WTC11 (cell line): ENCODE results near the gene SORCS2. TPM values are rescaled to one million over a fixed set of nuclear protein-coding genes. Genes with fewer than 3 reads are reported as not detected.

Experiments
- ATAC-seq: fragments of 200-7000 bp; cut with Tn5 transposase; 2 replicates; pipeline ENCODE4 v1.10.0; 2021; ENCODE audit warnings: mild to moderate bottlenecking, moderate library complexity
- CTCF ChIA-PET: fragments of 300-600 bp; sonication (Branson Sonifier 250); formaldehyde crosslinking; loops from one replicate; lab custom pipeline; 2021; ENCODE audit warnings: antibody characterized with exemption; lab: Charles Lee
- POLR2A ChIA-PET: fragments of 350-600 bp; sonication (Branson Sonifier 250); formaldehyde crosslinking; loops from one replicate; lab custom pipeline; 2021; ENCODE audit warnings: antibody characterized with exemption; lab: Charles Lee
- DNase-seq: peaks from one replicate; pipeline ENCODE4 v3.0.0; 2021; ENCODE audit warnings: low spot score
- H3K27ac Mint-ChIP-seq: 2 replicates; pipeline ENCODE4 v1.8.0; 2021; ENCODE audit warnings: mixed read lengths
- H3K27me3 Mint-ChIP-seq: 2 replicates; pipeline ENCODE4 v1.8.0; 2021; ENCODE audit warnings: low read depth, mild to moderate bottlenecking, moderate library complexity, mixed read lengths
- H3K36me3 Mint-ChIP-seq: 2 replicates; pipeline ENCODE4 v1.8.0; 2021; ENCODE audit warnings: mixed read lengths
- H3K4me1 Mint-ChIP-seq: 2 replicates; pipeline ENCODE4 v1.8.0; 2022; ENCODE audit warnings: mixed read lengths
- H3K4me3 Mint-ChIP-seq: 2 replicates; pipeline ENCODE4 v1.8.0; 2021; ENCODE audit warnings: mild to moderate bottlenecking, moderate library complexity, mixed read lengths
- H3K9me3 Mint-ChIP-seq: 2 replicates; pipeline ENCODE4 v1.8.0; 2021; ENCODE audit warnings: mixed read lengths
- AR ChIP-seq: fragments of 250-450 bp; sonication (Bioruptor Pico); IDR thresholded peaks from 2 replicates; pipeline ENCODE4 v1.9.0; 2021; ENCODE audit warnings: mild to moderate bottlenecking
- ATF1 ChIP-seq: sonication (generic); formaldehyde crosslinking; IDR thresholded peaks from 2 replicates; pipeline ENCODE4 v1.8.1; 2023; ENCODE audit warnings: mild to moderate bottlenecking, moderate library complexity, missing genetic modification reagents
- CREM ChIP-seq: sonication (generic); formaldehyde crosslinking; IDR thresholded peaks from 2 replicates; pipeline ENCODE4 v1.8.1; 2022; ENCODE audit warnings: mild to moderate bottlenecking, missing genetic modification reagents, moderate library complexity
- CTCF ChIP-seq: fragments of 200-600 bp; IDR thresholded peaks from 2 replicates; pipeline ENCODE4 v1.8.0; 2022; ENCODE audit warnings: antibody characterized with exemption
- ERG ChIP-seq: fragments of 250-450 bp; sonication (Bioruptor Pico); IDR thresholded peaks from 2 replicates; pipeline ENCODE4 v1.8.0; 2021; ENCODE audit warnings: mild to moderate bottlenecking
- FOXK1 ChIP-seq: sonication (generic); formaldehyde crosslinking; IDR thresholded peaks from 2 replicates; pipeline ENCODE4 v1.8.0; 2022; ENCODE audit warnings: mild to moderate bottlenecking, moderate library complexity, missing genetic modification reagents
- JAZF1 ChIP-seq: fragments of 250-450 bp; sonication (Bioruptor Pico); IDR thresholded peaks from 2 replicates; pipeline ENCODE4 v1.9.0; 2021; ENCODE audit warnings: moderate library complexity, mild to moderate bottlenecking, inconsistent platforms
- JUN ChIP-seq: sonication (generic); formaldehyde crosslinking; IDR thresholded peaks from 2 replicates; pipeline ENCODE4 v1.8.0; 2023; ENCODE audit warnings: mild to moderate bottlenecking, missing genetic modification reagents
- MAX ChIP-seq: sonication (generic); formaldehyde crosslinking; IDR thresholded peaks from 2 replicates; pipeline ENCODE4 v1.8.0; 2022; ENCODE audit warnings: mild to moderate bottlenecking, missing genetic modification reagents
- NR2C2 ChIP-seq: sonication (generic); formaldehyde crosslinking; IDR thresholded peaks from 2 replicates; pipeline ENCODE4 v1.8.0; 2022; ENCODE audit warnings: mild to moderate bottlenecking, missing genetic modification reagents
- NR3C1 ChIP-seq: sonication (generic); formaldehyde crosslinking; conservative IDR thresholded peaks from 2 replicates; pipeline ENCODE4 v1.8.1; 2023; ENCODE audit warnings: low read depth, mild to moderate bottlenecking, missing genetic modification reagents
- SMAD3 ChIP-seq: sonication (generic); formaldehyde crosslinking; IDR thresholded peaks from 2 replicates; pipeline ENCODE4 v1.8.0; 2022; ENCODE audit warnings: missing genetic modification reagents, mild to moderate bottlenecking, borderline replicate concordance
- SOX15 ChIP-seq: fragments of 250-450 bp; sonication (Bioruptor Pico); IDR thresholded peaks from 2 replicates; pipeline ENCODE4 v1.9.0; 2021; ENCODE audit warnings: mild to moderate bottlenecking
- USF2 ChIP-seq: sonication (generic); formaldehyde crosslinking; IDR thresholded peaks from 2 replicates; pipeline ENCODE4 v1.8.1; 2023; ENCODE audit warnings: mild to moderate bottlenecking, missing genetic modification reagents, moderate library complexity
- ZBTB21 ChIP-seq: sonication (generic); formaldehyde crosslinking; IDR thresholded peaks from 2 replicates; pipeline ENCODE4 v1.8.1; 2023; ENCODE audit warnings: mild to moderate bottlenecking, missing genetic modification reagents, borderline replicate concordance
- ZNF138 ChIP-seq: sonication (generic); formaldehyde crosslinking; conservative IDR thresholded peaks from 2 replicates; pipeline ENCODE4 v1.8.1; 2022; ENCODE audit warnings: mild to moderate bottlenecking, moderate library complexity, missing genetic modification reagents
- ZNF232 ChIP-seq: sonication (generic); formaldehyde crosslinking; IDR thresholded peaks from 2 replicates; pipeline ENCODE4 v1.8.0; 2022; ENCODE audit warnings: mild to moderate bottlenecking, missing genetic modification reagents
- ZNF416 ChIP-seq: fragments of 250-450 bp; sonication (Bioruptor Pico); IDR thresholded peaks from 2 replicates; pipeline ENCODE4 v1.9.0; 2021; ENCODE audit warnings: mild to moderate bottlenecking, inconsistent platforms
- total RNA-seq: library from RNA; stranded (reverse); gene quantifications from 3 replicates; pipeline ENCODE4 v1.2.3, GENCODE V29; 2021
- TF ChIP-seq, protein P1 (sequence below): sonication (generic); formaldehyde crosslinking; IDR thresholded peaks from 2 replicates; pipeline ENCODE4 v1.8.1; 2023; ENCODE audit warnings: mild to moderate bottlenecking, missing genetic modification reagents, borderline replicate concordance
- TF ChIP-seq, protein P2 (sequence below): sonication (generic); formaldehyde crosslinking; IDR thresholded peaks from 2 replicates; pipeline ENCODE4 v1.8.1; 2023; ENCODE audit warnings: mild to moderate bottlenecking, missing genetic modification reagents

The SORCS2 gene
- total RNA-seq, 1 experiment from 2014 or later: 6.6 TPM

- Mint-ChIP-seq H3K27me3 (no peaks in the 10 kb centered on the region), H3K4me3 (no peak overlapping the region), H3K27ac (no peak overlapping the region), H3K9me3 (no peaks in the 10 kb centered on the region), H3K36me3 (no peaks in the 10 kb centered on the region), H3K4me1 (peaks cover 3% of the 10 kb centered on the region; the same call in 1 of the 2 replicates)
- CTCF ChIA-PET: interaction anchor here (0.6 to 2.6 kb wide), 3 partner anchors 38 to 106 kb away, joined by 3 to 13 read pairs (median 3); no protein-coding TSS in a partner anchor
- POLR2A ChIA-PET: no interaction called here
- ATAC-seq: no peak
- no peak for DNase-seq
- TF ChIP-seq NR2C2 (CRISPR knock-in tag) (no peak), ZBTB21 (CRISPR knock-in tag) (no peak), ZNF138 (CRISPR knock-in tag) (no peak), CTCF (no peak), SMAD3 (CRISPR knock-in tag) (no peak), FOXK1 (no peak), MAX (no peak), AR (CRISPR knock-in tag) (no peak), ZNF416 (CRISPR knock-in tag) (no peak), ZNF232 (CRISPR knock-in tag) (no peak), NR3C1 (CRISPR knock-in tag) (no peak), ATF1 (CRISPR knock-in tag) (no peak)
- TF ChIP-seq, protein P1, sequence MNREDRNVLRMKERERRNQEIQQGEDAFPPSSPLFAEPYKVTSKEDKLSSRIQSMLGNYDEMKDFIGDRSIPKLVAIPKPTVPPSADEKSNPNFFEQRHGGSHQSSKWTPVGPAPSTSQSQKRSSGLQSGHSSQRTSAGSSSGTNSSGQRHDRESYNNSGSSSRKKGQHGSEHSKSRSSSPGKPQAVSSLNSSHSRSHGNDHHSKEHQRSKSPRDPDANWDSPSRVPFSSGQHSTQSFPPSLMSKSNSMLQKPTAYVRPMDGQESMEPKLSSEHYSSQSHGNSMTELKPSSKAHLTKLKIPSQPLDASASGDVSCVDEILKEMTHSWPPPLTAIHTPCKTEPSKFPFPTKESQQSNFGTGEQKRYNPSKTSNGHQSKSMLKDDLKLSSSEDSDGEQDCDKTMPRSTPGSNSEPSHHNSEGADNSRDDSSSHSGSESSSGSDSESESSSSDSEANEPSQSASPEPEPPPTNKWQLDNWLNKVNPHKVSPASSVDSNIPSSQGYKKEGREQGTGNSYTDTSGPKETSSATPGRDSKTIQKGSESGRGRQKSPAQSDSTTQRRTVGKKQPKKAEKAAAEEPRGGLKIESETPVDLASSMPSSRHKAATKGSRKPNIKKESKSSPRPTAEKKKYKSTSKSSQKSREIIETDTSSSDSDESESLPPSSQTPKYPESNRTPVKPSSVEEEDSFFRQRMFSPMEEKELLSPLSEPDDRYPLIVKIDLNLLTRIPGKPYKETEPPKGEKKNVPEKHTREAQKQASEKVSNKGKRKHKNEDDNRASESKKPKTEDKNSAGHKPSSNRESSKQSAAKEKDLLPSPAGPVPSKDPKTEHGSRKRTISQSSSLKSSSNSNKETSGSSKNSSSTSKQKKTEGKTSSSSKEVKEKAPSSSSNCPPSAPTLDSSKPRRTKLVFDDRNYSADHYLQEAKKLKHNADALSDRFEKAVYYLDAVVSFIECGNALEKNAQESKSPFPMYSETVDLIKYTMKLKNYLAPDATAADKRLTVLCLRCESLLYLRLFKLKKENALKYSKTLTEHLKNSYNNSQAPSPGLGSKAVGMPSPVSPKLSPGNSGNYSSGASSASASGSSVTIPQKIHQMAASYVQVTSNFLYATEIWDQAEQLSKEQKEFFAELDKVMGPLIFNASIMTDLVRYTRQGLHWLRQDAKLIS (CRISPR knock-in tag): no peak
Measured at GRCh38 chr4:7297374-7297773, 105.0 kb downstream of the SORCS2 start.

- no peaks in the 10 kb centered on the region for H3K27me3 Mint-ChIP-seq
- no peaks in the 10 kb centered on the region for H3K9me3 Mint-ChIP-seq
- DNase-seq (no peak), ATAC-seq (no peak)
- 0 out of 2 replicates have a peak overlapping the region, but pooled peaks have one; percentile 38 for H3K27ac Mint-ChIP-seq
- no peaks in the 10 kb centered on the region for H3K36me3 Mint-ChIP-seq
- H3K4me1 Mint-ChIP-seq: peaks cover 3% of the 10 kb centered on the region; the same call in 1 of the 2 replicates
- CTCF ChIA-PET: interaction anchor here (0.8 to 2.6 kb wide), 2 partner anchors 37 to 106 kb away, joined by 3 to 13 read pairs; no protein-coding TSS in a partner anchor
- H3K4me3 Mint-ChIP-seq: no peak overlapping the region
- POLR2A ChIA-PET: no interaction called here
- TF ChIP-seq, protein P2, sequence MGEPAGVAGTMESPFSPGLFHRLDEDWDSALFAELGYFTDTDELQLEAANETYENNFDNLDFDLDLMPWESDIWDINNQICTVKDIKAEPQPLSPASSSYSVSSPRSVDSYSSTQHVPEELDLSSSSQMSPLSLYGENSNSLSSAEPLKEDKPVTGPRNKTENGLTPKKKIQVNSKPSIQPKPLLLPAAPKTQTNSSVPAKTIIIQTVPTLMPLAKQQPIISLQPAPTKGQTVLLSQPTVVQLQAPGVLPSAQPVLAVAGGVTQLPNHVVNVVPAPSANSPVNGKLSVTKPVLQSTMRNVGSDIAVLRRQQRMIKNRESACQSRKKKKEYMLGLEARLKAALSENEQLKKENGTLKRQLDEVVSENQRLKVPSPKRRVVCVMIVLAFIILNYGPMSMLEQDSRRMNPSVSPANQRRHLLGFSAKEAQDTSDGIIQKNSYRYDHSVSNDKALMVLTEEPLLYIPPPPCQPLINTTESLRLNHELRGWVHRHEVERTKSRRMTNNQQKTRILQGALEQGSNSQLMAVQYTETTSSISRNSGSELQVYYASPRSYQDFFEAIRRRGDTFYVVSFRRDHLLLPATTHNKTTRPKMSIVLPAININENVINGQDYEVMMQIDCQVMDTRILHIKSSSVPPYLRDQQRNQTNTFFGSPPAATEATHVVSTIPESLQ: no peak
- TF ChIP-seq ERG (CRISPR knock-in tag): no peak
- no peak for TF ChIP-seq JUN (CRISPR knock-in tag)
- no peak for TF ChIP-seq AR (CRISPR knock-in tag)
- TF ChIP-seq USF2: no peak
- TF ChIP-seq CREM (CRISPR knock-in tag): no peak
- TF ChIP-seq SOX15 (CRISPR knock-in tag): no peak
- TF ChIP-seq JAZF1 (CRISPR knock-in tag): no peak
Measured at GRCh38 chr4:7297881-7298280, 105.5 kb downstream of the SORCS2 start.
